Liver (tissue), 3 donors: Measurements from ENCODE around the gene CSMD2.

Source experiments
- GABPA ChIP-seq, 2 donors: IDR thresholded peaks in 1 of 2; conservative IDR thresholded peaks in 1 of 2; 2 replicates each; pipeline ENCODE4 v1.6.1; 2016; ENCODE audit warnings: antibody characterized with exemption in 2 of 2, mild to moderate bottlenecking in 1 of 2, moderate library complexity in 1 of 2
- RAD21 ChIP-seq, 2 donors: IDR thresholded peaks; 2 replicates each; pipeline ENCODE4 v1.6.1; 2016; ENCODE audit warnings: antibody characterized with exemption in 2 of 2, mild to moderate bottlenecking in 2 of 2
- REST ChIP-seq: IDR thresholded peaks from 2 replicates; pipeline ENCODE4 v1.6.1; 2016; ENCODE audit warnings: antibody characterized with exemption, mild to moderate bottlenecking
- RXRA ChIP-seq, 2 donors: IDR thresholded peaks; 2 replicates each; pipeline ENCODE4 v1.6.1; 2017 to 2018; ENCODE audit warnings: antibody characterized with exemption in 2 of 2, mild to moderate bottlenecking in 1 of 2
- TAF1 ChIP-seq: conservative IDR thresholded peaks from 2 replicates; pipeline ENCODE4 v1.6.1; 2016; ENCODE audit warnings: antibody characterized with exemption, mild to moderate bottlenecking
- YY1 ChIP-seq: IDR thresholded peaks from 2 replicates; pipeline ENCODE4 v1.6.1; 2016; ENCODE audit warnings: antibody characterized with exemption, mild to moderate bottlenecking
- TF ChIP-seq, protein P1 (sequence below): fragments of 150-350 bp; IDR thresholded peaks from 2 replicates; pipeline ENCODE4 v1.5.1; 2017; ENCODE audit warnings: improper control_type of control experiment, low read depth, low read length; ENCODE audit not compliant: missing input control
- donor health status: healthy.
- donor health status: healthy.

DNA sequence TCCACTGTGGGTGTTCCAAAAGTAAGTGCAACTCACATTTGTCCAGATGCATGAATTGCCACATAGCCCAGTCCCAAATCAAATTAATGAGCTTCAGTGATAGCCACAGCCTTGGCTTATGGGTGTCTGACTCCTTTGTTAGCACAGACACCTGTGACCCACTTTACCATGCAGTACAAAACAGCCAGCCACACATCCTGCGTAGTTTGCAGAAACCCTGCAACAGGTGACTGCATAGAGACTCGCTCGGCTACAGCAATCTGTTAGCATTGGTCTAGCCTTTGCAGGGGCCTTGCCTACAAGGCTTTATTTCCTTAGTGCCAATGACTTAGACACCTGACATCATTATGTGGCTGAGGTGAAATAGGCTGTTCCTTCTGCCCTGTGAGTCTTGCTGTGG is 135.5 kb downstream of the CSMD2 start:
- TF ChIP-seq, protein P1, sequence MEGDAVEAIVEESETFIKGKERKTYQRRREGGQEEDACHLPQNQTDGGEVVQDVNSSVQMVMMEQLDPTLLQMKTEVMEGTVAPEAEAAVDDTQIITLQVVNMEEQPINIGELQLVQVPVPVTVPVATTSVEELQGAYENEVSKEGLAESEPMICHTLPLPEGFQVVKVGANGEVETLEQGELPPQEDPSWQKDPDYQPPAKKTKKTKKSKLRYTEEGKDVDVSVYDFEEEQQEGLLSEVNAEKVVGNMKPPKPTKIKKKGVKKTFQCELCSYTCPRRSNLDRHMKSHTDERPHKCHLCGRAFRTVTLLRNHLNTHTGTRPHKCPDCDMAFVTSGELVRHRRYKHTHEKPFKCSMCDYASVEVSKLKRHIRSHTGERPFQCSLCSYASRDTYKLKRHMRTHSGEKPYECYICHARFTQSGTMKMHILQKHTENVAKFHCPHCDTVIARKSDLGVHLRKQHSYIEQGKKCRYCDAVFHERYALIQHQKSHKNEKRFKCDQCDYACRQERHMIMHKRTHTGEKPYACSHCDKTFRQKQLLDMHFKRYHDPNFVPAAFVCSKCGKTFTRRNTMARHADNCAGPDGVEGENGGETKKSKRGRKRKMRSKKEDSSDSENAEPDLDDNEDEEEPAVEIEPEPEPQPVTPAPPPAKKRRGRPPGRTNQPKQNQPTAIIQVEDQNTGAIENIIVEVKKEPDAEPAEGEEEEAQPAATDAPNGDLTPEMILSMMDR, result no peak
- TF ChIP-seq YY1 (no peak), GABPA (IDR thresholded peaks at IDR 0.05 in 1 of 2, conservative IDR thresholded peaks at IDR 0.05 in 1 of 2) (no peak), REST (no peak), RAD21 (IDR thresholded peaks at IDR 0.05) (no peak), RXRA (IDR thresholded peaks at IDR 0.05) (no peak), TAF1 (no peak)
